K562 (cell line): Measurements from ENCODE around the gene LMO2.

Source experiments
- NFXL1 ChIP-seq: fragments of 450-650 bp; formaldehyde crosslinking; IDR thresholded peaks from 2 replicates; pipeline ENCODE4 v1.4.0; 2021; ENCODE audit warnings: mild to moderate bottlenecking
- ZBTB1 ChIP-seq: sonication (generic); formaldehyde crosslinking; IDR thresholded peaks from 2 replicates; pipeline ENCODE4 v1.8.1; 2023; ENCODE audit warnings: missing genetic modification reagents, low read depth, mild to moderate bottlenecking, borderline replicate concordance
- ZKSCAN3 ChIP-seq: fragments of 250-450 bp; sonication (Bioruptor Pico); IDR thresholded peaks from 2 replicates; pipeline ENCODE4 v1.4.0; 2020
- ZNF407 ChIP-seq: fragments of 450-650 bp; IDR thresholded peaks from 2 replicates; pipeline ENCODE4 v1.6.1; 2016; ENCODE audit warnings: low read depth

- no peak for TF ChIP-seq NFXL1 (CRISPR knock-in tag)
- TF ChIP-seq ZBTB1 (CRISPR knock-in tag), result no peak
- no peak for TF ChIP-seq ZNF407
- TF ChIP-seq ZKSCAN3 (CRISPR knock-in tag), result no peak
Measured at GRCh38 chr11:33874433-33874832, 17.4 kb downstream of the LMO2 start.
